ENCODE data around the gene PSPN.
"Not testable (repeated sequence)": the region's sequence is repeated elsewhere in the genome, so short reads cannot be mapped to it uniquely, and the experiment has no call there.

PSPN gene

DNA sequence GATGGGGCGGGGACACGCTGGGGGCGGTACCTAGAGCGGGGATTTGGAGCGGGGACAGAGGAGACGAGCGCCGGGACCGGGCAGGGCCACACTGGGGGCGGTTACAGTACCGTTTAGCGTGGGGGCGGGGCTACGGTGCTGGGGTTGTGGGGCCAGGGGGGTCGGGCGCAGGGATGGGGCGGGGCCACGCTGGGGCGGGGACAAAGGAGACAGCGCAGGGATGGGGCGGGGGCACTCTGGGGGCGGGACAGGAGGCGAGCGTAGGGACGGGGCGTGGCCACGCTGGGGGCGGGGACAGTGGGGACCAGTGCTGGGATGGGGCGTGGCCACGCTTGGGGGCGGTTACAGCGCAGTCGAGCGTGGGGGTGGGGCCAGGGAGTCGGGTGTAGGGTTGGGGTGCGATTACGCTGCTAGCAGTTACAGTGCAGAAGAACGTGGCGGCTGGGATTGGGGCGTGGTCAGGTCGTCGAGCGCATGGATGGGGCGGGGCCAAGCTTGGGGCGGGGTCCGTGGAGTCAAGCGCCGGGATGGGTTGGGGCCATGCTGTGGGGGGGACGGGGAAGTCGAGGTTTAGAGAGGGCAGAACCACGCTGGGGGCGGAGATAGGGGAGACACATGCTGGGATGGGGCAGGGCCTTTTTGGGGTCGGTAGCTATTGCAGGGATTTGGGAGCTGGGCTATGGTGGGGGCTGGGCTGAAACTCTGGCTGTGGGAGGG, 2.5 kb downstream of the PSPN start:
- peak; percentile 98 for DNase-seq

GRCh38 chr19:6372594-6373095, 3.1 kb downstream of the PSPN start, which contains the start of gene ALKBH7:
Gene ALKBH7, plus strand, starts transcription at chr19:6372794. Its CDS starts 27 bp downstream, at chr19:6372821.
- DNase-seq: peak; percentile 100

DNA sequence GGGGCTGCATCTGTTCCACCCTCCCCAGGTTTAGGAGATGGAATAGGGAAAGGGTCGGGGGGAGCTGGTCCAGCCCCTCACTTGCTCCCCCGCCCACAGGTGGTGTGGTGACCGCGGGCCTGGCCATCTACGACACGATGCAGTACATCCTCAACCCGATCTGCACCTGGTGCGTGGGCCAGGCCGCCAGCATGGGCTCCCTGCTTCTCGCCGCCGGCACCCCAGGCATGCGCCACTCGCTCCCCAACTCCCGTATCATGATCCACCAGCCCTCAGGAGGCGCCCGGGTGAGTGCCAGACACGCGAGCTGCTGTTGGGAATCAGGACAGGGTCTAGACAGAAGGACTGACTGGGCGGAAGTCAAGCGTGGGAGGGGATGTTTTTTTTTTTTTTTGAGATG, 11.4 kb downstream of the PSPN start:
- DNase-seq: no peak

DNA sequence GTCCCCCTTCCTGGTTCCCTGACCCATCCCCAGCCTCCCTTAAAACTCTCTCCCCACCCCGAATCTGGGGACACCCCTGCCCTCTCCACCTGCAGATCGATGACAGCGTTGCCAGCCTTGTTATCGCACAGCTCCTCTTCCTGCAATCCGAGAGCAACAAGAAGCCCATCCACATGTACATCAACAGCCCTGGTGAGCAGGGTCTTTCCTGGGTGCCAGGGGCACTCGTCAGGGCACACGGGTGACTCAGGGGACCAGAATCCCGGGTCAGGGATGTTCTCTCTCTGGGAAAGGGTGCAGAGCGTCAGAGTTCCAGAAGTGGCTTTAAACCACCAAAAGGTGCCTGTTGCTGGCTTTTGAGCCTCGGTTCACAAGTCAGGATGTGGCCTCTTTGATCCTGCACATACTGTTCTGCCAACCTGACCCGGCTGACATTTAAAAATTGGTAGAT, 13.4 kb downstream of the PSPN start:
- no peak for DNase-seq

- DNase-seq: no peak
Observed at GRCh38 chr19:6362027-6362350, 13.7 kb downstream of the PSPN start.

- not testable (repeated sequence) for DNase-seq
Observed at GRCh38 chr19:6360857-6361216, 14.9 kb downstream of the PSPN start.

GRCh38 chr19:6360445-6360844, 15.3 kb downstream of the PSPN start:
- not testable (repeated sequence) for DNase-seq

DNA sequence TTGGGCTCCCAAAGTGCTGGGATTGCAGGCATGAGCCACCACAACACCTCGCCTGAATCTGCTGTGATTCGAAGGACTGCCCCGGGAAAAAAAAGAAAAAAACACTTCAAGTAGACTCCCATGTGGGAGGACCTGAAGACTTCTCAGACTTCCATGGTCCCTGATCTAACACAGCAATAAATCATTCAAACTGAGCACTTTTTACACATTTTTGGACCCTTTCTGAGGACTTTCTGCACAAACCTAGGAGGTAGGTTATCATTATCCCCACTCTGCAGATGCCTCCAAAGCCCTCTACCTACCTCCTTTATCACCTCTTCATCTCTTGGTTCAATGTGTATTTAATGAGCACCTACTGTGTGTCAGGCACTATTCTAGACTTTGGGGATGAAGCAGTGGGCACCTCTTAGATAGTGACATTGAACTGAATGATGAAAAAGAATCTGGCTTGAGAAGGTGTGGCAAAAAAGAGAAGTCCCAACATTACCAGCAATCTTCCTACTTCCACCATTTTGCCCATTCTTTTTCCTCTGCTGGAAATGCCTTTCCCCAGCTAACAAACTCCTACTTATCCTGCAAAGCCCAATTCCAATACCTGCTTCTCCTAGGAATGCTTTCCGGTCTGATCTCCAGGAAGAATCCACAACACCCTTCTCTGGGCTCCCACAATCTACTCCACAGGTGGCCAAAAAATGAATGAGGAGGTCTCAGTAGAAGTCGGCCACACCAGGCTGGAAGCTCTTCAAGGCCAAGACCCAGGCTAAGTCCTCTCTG, 16.0 kb downstream of the PSPN start:
- DNase-seq: no peak

DNA sequence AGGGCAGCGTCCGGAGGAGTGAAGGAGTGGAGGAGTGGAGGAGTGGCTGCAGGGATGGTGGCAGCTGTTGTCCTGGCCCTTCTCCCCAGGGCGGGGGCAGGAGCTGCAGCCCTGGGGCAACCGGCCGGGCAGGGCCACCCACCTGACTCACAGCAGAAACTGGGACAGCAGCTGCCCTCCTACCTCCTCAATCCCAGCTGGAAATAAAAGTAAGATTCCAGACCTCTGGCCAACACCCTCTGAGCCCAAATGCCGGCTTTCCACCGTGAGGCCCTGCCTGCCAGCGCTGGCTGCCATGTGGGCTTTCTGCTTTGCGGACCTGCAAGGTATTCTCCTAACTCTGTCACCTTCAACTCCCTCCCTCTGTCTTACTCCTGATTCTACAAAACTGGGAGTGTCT, 17.7 kb downstream of the PSPN start:
- DNase-seq: no peak

GRCh38 chr19:6357174-6357573, 18.6 kb downstream of the PSPN start:
- no peak for DNase-seq

DNA sequence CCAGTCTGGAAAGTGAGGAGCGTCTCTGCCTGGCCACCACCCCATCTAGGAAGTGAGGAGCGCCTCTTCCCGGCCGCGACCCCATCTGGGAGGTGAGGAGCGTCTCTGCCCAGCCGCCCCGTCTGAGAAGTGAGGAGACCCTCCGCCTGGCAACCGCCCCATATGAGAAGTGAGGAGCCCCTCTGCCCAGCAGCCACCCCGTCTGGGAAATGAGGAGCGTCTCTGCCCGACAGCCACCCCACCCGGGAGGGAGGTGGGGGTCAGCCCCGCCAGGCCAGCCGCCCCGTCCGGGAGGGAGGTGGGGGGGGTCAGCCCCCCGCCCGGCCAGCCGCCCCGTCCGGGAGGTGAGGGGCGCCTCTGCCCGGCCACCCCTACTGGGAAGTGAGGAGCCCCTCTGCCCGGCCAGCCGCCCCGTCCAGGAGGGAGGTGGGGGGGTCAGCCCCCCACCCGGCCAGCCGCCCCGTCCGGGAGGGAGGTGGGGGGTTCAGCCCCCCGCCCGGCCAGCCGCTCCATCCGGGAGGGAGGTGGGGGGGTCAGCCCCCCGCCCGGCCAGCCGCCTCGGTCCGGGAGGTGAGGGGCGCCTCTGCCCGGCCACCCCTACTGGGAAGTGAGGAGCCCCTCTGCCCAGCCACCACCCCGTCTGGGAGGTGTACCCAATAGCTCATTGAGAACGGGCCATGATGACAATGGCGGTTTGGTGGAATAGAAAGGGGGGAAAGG, 20.3 kb downstream of the PSPN start:
- not testable (repeated sequence) for DNase-seq

DNA sequence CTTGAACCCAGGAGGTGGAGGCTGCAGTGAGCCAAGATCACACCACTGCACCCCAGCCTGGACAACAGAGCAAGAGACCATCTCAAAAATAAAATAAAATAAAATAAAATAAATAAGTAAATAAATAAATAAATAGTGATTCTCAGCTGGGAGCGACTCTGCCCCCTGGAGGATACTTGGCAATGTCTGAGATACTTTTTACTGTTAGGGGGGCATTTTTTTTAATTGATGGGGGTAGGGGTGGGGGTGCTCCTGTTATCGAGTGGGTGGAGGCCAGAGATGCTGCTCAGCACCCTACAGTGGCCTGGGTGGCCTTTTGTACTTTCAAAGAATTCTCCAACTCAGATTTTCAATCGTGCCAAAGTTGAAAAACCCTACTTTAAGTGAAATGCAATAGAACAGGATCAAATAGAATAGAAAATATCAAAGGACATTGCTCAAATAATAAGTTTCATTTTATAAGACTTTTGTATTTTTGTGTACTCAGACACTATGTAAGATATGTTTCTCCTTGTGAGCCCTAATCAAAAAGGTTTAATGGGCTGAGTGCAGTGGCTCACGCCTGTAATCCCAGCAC, 21.5 kb downstream of the PSPN start:
- DNase-seq: no peak

DNA sequence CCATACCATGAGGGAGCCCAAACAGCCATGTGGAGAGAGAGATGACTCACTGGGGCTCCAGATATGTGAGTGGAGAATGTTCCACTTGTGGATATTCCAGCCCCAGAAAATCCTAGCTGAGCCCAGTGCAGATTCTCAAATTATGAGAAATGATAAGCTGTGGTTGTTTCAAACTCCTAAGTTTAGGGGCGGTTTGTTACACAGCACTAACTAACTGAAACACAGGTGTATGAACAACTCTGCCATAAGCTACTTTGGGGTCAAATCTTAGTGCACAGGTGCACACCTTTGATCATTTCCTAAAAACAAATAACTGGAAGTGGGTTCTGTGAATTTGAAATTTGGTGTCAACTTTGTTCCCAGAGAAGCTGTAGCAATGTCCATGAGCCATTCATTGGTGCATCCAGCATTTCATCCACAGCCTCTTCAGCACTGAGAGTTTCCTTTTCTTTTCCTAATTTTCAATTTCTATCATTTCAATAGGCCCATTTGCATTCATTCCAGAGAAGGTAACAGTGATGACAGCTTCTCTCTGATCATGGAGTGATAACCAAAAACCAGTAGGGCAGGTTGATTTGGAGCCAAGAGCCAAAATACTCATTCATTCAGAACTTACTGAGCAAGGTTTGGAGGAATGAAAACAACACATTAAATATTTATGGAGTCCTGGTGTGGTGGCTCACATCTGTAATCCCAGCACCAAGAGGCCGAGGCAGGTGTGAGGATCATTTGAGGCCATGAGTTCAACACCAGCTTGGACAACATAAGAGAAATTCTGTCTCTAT, 23.2 kb downstream of the PSPN start:
- DNase-seq: no peak

DNA sequence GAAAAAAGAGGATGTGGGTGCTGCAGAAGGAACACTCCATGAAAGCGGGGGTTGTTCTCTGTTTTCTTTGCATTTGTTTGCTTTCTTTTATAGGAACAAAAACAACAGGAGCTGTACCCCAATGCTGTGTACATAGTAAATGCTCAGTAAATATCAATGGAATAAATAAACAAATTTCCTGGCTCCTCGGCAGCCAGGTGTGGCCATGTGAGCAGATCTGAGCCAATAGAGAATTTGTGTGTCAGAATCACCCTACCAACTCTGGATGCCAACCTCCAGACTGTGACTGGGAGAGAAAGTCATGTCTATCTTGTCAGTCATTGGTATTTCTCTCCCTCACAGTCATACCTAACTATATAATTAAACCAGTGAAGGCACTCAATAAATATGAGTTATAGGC, 25.0 kb downstream of the PSPN start:
- no peak for DNase-seq

GRCh38 chr19:6349271-6349670, 26.5 kb downstream of the PSPN start:
- DNase-seq: not testable (repeated sequence)

DNA sequence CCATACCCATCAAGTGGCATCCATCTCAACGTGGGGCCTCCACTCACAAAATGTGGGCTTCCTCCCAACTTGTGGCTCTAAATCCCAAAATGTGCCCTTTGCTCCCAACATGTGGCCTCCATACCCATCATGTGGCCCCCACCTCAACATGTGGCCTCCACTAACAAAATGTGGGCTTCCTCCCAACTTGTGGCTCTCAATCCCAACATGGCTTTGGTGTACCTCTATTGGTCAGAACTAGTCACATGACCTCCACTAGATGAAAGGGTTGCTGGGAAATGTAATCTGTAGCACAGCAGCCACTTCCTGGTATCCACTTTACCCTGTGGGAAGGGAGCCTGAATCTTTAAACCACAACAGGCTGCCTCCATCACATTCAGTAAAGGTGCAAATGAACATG, 32.3 kb downstream of the PSPN start:
- no peak for DNase-seq

DNA sequence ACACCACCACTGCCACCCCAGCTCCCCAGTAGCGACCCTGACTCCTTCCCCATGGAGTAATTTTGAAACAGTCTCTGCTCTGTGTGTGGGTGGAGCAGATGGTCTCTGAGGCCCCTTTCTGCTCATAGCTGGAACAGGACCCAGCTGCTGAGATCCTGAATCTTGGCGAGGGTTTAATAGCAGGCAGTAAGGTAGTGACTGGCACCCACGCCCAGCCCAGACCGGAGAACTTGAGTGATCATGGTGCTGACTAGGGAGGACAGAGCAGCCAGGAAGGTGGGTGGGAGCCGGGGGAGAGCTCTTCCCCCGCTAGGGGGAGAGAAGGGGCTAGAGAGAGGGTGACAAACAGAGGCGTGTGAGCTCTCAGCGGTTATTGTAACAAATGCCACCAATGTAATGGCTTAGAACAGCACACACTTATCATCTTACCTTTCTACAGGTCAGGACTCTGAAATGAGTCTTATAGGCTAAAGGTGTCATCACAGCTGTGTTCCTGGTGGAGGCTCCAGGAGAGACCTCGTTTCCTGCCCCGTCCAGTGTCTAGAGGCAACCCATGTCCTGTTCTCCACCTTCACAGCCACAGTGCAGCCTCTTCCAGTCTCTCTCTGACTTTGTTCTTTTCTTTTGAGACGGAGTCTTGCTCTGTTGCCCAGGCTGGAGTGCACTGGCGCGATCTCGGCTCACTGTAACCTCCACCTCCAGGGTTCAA, 35.1 kb downstream of the PSPN start:
- DNase-seq: no peak

DNA sequence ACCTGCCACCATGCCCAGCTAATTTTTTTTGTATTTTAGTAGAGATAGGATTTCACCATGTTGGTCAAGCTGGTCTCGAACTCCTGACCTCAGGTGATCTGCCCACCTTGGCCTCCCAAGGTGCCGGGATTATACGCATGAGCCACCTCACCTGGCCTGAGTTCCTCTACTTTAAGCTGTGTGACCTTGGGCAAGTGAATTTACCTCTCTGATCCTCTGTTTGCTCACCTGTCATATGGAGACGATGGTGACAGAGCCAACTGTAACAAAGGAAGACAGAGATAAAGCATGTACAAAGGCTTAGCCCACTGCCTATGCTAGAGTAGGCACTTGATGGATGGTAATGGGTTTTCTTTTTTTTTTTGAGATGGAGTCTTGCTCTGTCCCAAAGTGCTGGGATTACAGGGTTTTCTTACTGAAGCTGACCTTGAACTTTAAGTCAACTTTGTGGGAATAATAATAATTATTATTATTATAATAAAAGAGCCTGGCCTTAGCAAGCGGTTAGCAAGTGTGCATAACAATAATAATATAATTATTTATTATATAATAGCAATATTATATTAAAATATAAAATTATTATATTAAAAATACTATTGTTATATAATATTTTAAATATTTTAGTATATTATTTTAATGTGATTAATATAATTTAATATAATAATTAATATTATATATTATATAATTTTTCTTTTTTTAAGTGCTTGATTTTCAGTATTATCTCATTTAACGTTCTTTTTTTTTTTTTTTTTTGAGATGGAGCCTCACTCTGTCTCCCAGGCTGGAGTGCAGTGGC, 41.0 kb downstream of the PSPN start:
- no peak for DNase-seq

DNA sequence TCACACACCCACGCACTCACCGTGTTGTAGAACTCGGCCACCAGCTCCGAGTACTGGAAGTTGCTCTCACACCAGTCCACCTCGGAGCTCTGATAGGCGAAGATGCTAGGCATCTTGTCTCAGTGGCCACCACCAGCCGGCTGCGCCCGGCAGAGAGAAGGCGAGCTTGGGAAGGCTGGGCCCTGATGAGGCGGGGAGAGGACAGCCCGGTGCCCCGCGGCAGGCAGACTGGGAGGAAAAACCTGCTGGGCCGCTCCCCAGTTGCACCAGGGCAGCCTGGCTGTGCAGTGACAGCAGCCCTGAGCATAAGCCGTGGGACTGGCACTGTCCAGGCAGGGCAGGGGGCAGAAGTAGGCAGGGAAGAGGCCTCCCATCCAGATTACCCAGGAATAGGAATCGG, 42.3 kb downstream of the PSPN start, which contains the start of gene ACER1:
TSS of gene ACER1 (minus strand) at position 174 of the 400 bp plus-strand sequence. CDS start at position 113, 61 bp downstream.
- DNase-seq: no peak

- DNase-seq: no peak
Observed at GRCh38 chr19:6326815-6327214, 48.9 kb downstream of the PSPN start.

GRCh38 chr19:6325614-6326013, 50.1 kb downstream of the PSPN start:
- DNase-seq: no peak

Measured in fibroblast of upper back skin (primary cell).